NT2/D1 (cell line): ENCODE data around the gene IL1RL1.

Source experiments
- SUZ12 ChIP-seq: IDR thresholded peaks from 2 replicates; pipeline ENCODE4 v1.6.1; 2011; ENCODE audit not compliant: insufficient read length, insufficient read depth; ENCODE audit errors: extremely low read depth
- YY1 ChIP-seq: IDR thresholded peaks from 2 replicates; pipeline ENCODE4 v1.6.1; 2011; ENCODE audit not compliant: insufficient read length, insufficient read depth

- TF ChIP-seq YY1 (no peak), SUZ12 (no peak)
Measured at GRCh38 chr2:102276549-102277201, 34.7 kb upstream of the IL1RL1 start.
